ENCODE measurements around the gene C1QTNF1.
A peak's percentile ranks its signal among the peaks of the same experiment; 100 is the strongest.

Gene C1QTNF1

GRCh38 chr17:79081571-79082276, 57.8 kb downstream of the C1QTNF1 start:
- DNase-seq, result no peak

- DNase-seq, result peak; percentile 83
Measured at GRCh38 chr17:79082311-79083190, 58.6 kb downstream of the C1QTNF1 start.

- DNase-seq, result no peak
Measured at GRCh38 chr17:79083191-79083971, 59.4 kb downstream of the C1QTNF1 start.

GRCh38 chr17:79084291-79085153, 60.6 kb downstream of the C1QTNF1 start:
- no peak for DNase-seq

GRCh38 chr17:79085154-79085920, 61.4 kb downstream of the C1QTNF1 start:
- no peak for DNase-seq

- DNase-seq, result no peak
Measured at GRCh38 chr17:79085921-79086551, 62.1 kb downstream of the C1QTNF1 start.

GRCh38 chr17:79086609-79087427, 62.8 kb downstream of the C1QTNF1 start:
- DNase-seq, result no peak

- DNase-seq, result peak; percentile 92
Measured at GRCh38 chr17:79087428-79088143, 63.6 kb downstream of the C1QTNF1 start.

- DNase-seq, result no peak
Measured at GRCh38 chr17:79088247-79088996, 64.5 kb downstream of the C1QTNF1 start.

GRCh38 chr17:79088997-79089328, 65.0 kb downstream of the C1QTNF1 start:
- DNase-seq, result no peak

- DNase-seq, result no peak
Measured at GRCh38 chr17:79089720-79090442, 65.9 kb downstream of the C1QTNF1 start.

- DNase-seq, result no peak
Measured at GRCh38 chr17:79090443-79091225, 66.7 kb downstream of the C1QTNF1 start.

- no peak for DNase-seq
Measured at GRCh38 chr17:79091226-79091670, 67.3 kb downstream of the C1QTNF1 start.

GRCh38 chr17:79092567-79092966, 68.6 kb downstream of the C1QTNF1 start:
- no peak for DNase-seq

GRCh38 chr17:79093270-79093669, 69.3 kb downstream of the C1QTNF1 start:
- no peak for DNase-seq

- DNase-seq, result no peak
Measured at GRCh38 chr17:79094261-79094660, 70.3 kb downstream of the C1QTNF1 start.
